Islet of Langerhans (tissue), 1 donor: Measurements from ENCODE around the gene LILRA1.
"Not testable (repeated sequence)": the region's sequence is repeated elsewhere in the genome, so short reads cannot be mapped to it uniquely, and the experiment has no call there.

Experiments
- FAIRE-seq: peaks from one replicate; lab custom pipeline; 2011; peaks lifted over from hg19 to GRCh38; lab: Jason Lieb, UNC

The LILRA1 gene

DNA sequence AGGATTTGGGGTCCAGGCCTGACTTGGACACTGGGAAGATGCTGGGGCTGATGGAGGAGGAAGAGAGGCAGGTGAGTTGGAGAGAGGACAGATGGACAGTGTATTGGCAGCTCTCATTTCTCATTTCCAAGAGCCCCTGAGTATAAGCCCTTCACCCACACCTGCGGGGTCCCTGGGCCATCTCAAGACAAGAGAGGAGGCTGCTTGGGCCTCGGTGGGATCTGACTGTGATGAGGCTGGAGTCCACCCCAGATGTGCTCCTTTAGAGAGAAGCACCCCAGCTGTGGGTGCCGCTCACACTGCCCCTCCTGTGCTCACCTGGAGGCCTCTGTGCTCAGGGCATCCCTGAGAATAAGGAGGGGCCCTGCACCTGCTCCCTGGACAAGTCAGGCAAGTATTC lies 16.1 kb upstream of the LILRA1 start:
- FAIRE-seq: no peak

DNA sequence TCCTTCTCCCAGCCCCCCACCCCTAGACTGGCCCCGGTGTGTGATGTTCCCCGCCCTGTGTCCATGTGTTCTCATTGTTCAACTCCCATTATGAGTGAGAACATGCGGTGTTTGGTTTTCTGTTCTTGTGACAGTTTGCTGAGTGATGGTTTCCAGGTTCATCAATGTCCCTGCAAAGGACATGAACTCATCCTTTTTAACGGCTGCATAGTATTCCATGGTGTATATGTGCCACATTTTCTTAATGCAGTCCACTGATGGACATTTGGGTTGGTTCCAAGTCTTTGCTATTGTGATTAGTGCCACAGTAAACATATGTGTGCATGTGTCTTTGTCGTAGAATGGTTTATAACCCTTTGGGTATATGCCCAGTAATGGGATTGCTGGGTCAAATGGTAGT lies 15.2 kb upstream of the LILRA1 start:
- FAIRE-seq: not testable (repeated sequence)

DNA sequence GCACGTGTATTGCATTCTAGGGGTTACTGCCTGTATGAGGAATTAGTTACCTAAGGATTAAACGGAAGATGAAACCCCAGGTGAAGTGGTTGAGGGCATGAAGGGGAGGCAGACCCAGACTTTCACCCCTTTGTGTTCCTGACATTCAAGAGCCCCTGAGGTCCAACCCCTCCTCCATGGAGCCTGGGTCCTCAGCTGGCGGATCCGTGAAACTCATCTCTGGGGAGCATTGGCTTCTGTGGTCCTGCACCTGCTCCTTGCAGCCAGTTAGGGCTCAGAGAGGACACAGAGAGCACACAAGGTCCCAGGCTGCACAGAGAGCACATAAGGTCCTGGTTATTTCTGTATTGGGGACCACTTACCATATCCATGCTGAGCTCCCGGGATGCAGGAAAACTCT lies 7.0 kb upstream of the LILRA1 start:
- FAIRE-seq: no peak

DNA sequence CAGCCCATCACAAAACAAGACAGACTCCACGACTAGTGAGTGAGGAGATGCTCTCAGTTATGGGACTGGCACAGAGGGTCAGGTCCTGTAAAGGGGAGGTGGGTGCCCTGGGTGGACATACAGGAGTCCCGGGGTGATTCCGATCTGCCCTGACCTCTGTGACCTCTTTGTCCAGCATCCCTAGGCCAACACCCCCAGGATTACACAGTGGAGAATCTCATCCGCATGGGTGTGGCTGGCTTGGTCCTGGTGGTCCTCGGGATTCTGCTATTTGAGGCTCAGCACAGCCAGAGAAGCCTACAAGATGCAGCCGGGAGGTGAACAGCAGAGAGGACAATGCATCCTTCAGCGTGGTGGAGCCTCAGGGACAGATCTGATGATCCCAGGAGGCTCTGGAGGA lies 6.4 kb upstream of the LILRA1 start:
- no peak for FAIRE-seq

DNA sequence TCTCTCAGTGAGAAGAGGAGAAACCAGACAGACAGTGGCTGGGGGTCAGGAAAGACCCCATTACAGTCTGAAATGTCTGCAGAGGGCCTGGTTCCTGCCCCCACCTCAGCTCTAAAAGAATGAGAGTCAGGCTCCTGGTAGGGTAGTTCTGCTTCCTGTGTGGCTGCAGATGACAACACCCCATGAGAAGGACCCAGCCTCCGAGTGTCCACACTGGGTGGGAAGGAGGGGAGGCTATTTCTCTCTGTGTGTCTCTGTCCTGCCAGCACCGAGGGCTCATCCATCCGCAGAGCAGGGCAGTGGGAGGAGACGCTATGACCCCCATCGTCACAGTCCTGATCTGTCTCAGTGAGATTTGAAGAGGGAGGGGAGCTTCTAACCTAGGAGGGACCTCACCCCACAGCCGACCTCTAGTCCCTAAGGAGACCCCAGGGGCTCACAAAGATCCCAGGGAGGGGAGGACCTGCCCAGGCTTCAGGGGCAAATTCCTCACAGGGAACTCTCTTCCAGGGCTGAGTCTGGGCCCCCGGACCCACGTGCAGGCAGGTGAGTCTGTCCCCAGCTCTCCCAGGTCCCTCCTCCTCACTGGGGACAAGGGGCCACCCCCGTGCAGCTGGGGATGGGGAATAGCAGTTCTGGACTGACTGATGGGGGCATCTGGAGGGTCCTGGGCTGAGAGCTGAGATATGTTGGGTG lies 647 bp downstream of the LILRA1 start:
- not testable (repeated sequence) for FAIRE-seq

DNA sequence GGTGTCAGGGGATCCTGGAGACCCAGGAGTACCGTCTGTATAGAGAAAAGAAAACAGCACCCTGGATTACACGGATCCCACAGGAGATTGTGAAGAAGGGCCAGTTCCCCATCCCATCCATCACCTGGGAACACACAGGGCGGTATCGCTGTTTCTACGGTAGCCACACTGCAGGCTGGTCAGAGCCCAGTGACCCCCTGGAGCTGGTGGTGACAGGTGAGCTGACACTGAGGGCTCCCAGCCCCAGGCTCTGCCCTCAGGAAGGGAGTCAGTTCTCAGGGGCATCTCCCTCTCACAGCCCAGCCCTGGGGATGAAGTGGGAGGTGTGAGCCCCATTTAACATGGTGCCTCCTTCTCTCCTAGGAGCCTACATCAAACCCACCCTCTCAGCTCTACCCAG lies 1.3 kb downstream of the LILRA1 start:
- no peak for FAIRE-seq

DNA sequence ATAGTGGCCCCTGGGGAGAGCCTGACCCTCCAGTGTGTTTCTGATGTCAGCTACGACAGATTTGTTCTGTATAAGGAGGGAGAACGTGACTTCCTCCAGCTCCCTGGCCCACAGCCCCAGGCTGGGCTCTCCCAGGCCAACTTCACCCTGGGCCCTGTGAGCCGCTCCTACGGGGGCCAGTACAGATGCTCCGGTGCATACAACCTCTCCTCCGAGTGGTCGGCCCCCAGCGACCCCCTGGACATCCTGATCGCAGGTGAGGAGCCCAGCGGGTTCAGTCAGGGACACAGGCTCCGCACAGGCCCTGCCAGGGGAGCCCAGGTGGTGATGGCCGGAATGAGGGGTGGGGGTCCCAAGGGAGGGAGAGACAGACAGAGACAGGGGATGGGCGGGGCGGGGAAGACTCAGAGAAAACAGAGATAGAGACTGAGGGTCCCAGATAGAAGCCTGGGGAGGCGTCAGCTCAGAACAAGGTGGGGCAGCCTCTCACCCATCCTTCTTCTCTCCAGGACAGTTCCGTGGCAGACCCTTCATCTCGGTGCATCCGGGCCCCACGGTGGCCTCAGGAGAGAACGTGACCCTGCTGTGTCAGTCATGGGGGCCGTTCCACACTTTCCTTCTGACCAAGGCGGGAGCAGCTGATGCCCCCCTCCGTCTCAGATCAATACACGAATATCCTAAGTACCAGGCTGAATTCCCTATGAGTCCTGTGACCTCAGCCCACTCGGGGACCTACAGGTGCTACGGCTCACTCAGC lies 2.4 kb downstream of the LILRA1 start:
- FAIRE-seq: not testable (repeated sequence)

DNA sequence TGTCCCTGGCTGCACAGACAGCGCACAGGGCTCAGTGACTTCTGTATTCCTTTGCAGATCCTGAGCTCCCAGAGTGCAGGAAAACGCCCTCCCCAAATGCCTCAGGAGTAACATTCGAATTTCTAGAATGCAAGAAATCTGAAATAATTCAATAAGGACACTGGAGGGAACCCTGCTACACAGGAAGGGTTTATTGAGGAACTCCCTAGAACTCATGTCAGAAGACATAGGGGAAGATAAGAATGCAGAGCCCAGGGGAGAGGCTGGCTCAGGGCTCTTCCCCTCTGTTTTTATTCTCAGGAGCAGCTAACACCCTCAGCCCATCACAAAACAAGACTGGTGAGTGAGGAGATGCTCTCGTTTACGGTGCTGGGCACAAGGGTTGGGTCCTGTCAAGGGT lies 6.8 kb downstream of the LILRA1 start:
- no peak for FAIRE-seq

DNA sequence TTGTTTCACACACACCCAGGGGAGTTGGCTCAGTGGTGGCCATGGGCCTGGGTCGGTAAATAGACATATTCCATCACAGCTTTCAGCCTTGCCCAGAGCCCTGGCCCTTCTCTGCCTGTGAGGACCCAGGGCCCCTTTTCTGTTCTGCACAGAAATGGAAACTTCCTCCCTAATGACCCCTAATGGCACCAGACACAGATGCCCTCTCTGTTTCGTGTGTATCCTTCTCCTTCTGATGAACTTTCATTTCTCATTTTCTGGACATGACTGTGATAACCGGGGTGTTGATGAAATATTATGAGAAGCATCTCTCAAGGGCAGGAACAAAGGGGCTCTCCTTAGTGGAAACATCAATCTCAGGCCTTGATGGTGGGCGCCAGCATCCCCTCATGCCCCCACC lies 12.8 kb downstream of the LILRA1 start:
- no peak for FAIRE-seq

DNA sequence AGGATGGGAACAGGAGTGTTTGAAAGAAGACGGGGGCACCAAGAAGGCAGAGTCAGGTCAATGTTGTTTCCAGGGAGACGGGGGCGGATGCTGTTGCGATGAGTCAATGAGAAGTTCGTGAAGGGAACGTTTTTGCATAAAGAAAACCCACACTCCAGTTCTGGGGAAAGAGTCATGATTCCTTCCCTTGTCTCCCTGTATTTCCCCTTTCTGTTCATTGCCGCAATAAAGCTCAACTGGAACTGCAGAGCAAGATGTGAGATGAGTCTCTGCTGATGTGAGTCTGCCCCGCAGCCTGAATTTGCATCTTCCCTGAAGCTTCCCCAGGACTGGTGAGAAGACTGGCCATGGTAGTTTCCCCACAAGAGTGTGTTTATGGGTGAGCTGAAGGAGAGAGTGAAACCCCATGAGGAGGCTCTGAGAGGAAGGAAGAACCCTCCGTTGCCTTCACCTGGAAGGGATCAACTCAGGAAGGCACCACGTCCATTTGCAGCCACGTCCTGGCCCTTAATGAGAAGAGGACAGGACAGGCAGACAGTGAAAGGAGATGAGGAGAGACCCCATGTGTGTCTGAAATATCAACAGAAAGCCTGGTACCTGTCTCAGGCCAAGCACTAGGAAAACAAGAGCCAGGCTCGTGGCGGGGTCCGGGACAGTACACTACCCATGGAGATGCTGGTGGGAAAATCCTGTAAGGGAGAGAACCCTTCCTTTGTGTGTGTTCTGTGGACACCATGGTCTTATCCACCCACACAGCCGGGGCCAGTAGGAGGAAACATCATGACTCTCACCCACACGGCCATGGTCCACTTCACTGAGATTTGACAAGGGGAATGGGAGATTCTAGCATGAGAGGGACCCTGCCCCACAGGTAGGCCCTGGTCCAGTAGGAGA lies 13.7 kb downstream of the LILRA1 start:
- FAIRE-seq: no peak

DNA sequence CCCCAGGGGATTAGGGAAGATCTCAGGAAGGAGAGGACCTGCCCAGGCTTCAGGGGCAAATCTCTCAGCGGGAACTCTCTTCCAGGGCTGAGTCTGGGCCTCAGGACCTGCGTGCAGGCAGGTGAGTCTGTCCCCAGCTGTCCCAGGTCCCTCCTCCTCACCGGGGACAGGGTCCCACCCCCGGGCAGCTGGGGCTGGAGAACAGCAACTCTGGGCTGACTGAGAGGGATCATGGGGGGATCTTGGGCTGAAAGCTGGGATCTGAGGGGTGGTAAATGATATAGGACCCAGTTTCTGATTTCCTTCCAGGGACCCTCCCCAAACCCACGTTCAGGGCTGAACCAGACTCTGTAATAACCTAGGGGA lies 14.3 kb downstream of the LILRA1 start:
- FAIRE-seq: no peak

DNA sequence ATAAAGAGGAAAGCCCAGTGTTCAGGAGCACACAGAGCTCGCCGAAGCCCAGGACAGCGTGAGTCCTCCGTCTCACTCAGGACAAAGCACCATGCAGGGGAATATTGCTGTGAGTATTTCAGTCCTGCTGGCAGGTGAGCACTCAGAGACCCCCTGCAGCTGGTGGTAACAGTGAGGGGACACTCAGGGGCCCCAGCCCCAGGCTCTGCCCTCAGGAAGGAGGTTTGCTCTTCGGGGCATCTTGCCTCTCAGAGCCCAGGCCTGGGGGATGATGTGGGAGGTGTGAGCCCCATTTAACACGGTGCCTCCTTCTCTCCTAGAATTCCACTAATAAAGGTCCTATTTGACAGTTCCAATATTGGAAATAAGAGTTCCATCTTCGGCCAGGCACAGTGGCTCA lies 14.8 kb downstream of the LILRA1 start:
- FAIRE-seq: no peak

DNA sequence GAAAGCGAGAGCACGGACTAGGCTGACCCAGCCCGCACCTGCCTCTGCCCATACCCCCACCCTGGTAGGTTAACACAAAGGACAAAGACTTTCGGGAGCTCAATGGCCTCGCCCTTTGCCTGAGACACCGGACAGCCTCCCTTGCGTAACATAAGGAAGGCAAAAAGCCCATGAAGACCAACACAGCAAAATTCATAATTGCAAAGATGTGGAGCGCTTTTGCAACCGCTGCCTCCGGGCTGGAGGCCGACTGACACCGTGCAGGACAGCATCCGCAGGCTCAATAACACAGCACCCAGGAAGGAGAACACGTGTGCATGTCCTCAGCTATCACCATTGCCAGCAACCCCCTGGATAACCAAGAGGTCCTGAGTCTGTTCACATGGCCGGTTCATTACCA lies 15.4 kb downstream of the LILRA1 start:
- FAIRE-seq: no peak

DNA sequence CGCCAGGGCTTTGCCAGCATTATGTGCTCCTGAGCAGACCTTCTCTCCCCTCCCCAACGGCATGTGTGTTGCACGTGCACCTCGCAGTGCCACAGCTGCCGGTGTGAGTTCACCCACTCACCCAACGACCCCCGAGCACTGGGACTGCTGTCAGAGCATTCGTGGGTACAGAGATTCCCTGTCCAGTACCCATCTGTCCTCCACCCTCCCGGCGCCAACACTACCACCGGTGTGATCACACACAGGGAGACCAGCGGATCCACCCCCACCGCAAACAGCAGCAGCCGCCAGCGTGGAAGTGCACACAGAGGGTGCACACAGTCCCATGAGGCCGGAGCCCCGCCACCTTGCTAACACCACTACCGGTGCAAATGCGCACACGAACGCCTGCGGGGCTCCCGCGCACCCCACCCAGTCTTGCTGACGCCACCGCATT lies 15.9 kb downstream of the LILRA1 start:
- no peak for FAIRE-seq

DNA sequence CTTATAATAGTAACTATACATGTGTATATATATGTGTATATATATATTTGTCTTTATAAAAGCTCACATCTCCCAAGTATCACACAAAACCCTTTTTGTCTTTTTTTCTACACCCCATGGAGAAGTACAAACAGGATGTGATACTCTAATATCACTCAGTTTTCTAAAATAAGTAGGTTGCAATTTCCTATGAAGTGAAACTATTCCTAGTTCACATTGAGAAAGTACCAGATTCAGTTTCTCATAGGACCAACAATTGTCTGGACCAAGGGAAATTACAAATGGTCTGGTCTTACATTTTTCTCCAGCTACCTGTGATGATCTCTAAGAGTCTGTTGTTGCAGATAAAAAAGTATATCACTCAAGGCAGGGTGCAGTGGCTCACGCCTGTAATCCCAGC lies 19.0 kb downstream of the LILRA1 start:
- FAIRE-seq: no peak

DNA sequence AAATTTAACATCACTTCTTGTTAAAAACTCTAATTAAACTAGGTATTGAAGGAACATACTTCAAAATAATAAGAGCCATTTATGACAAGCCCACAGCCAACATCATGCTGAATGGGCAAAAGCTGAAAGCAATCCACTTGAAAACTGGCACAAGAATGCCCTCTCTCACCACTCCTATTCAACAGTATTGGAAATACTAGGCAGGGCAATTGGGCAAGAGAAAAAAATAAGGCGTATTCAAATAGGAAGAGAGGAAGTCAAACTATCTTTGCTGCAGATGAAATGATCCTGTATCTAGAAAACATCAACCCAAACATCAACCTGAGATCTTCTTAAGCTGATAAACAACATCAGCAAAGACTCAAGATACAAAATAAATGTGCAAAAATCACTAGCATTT lies 21.3 kb downstream of the LILRA1 start:
- no peak for FAIRE-seq

DNA sequence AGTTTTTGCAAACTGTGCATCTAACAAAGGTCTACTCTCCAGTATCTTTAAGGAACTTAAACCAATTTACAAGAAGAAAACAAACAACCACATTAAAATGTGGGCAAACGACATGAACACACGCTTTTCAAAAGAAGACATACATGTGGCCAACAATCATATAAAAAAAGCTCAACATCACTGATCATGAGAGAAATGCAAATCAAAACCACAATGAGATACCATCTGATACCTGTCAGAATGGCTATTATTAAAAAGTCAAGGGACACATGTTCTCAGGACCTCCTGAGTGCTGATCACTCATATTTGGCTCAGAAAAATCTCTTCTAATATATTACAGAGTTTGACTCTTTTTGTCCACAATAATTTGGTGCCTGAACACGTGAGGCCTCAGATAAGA lies 22.6 kb downstream of the LILRA1 start:
- no peak for FAIRE-seq

DNA sequence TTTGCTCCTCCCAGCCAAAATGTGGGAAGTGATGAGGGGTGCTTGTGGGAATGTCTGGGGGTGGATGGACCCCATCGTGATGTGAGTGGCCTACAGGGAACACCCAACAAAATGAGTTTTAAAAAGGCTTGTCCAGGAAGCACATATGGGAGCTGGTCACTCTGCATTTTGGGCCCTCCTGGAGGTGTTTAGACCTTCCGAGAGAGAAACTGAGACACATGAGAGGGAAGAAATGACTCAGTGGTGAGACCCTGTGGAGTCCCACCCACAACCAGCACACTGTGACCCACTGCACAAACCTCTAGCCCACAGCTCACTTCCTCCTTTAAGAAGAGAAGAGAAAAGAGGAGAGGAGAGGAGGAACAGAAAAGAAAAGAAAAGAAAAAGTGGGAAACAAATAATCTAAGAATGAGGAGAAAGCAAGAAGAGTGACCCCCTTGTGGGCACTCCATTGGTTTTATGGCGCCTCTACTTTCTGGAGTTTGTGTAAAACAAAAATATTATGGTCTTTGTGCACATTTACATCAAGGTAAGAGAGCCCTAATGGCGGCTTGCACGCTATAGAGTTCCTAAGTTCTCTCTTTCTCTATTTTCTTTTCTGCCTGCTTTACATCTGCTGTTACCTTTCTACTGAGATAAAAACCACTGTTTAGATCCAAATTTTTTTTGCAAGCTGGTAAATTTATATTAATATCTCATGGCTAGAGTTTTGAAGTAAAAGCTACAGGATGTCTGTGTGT lies 23.6 kb downstream of the LILRA1 start:
- FAIRE-seq: no peak

DNA sequence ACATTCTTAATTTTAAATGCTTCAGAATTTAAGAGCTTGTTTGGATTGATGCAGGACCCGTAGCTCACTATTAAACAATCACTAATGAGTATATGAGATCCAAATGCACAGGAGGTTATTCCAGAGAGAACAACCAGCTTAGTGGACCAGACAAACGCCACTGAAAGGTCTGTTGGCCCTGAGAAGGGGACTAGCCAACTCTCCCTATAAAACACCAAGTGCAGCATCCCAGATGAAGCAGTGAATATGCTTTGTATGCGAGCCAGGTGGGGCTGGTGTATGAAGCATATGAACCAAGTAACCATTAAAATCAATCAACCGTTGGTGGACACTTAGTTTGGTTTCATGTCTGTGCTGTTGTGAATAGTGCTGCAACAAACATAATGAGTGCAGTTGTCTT lies 27.0 kb downstream of the LILRA1 start:
- no peak for FAIRE-seq

DNA sequence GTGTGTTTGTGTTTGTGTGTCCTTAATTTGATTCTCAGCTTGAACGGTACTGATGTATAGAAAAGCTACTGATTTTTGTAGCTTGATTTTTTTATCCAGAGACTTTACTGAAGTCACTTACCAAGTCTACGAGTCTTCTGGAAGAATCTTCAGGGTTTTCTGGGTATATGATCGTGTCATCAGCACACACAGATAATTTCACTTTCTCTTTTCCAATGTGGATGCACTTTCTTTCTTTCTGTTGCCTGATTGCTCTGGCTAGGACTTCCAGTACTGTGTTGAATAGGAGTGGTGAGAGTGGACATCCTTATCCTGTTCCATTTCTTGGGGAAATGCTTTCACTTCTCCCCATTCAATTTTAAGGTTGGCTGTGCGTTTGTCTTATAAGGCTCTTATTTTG lies 29.0 kb downstream of the LILRA1 start:
- no peak for FAIRE-seq

DNA sequence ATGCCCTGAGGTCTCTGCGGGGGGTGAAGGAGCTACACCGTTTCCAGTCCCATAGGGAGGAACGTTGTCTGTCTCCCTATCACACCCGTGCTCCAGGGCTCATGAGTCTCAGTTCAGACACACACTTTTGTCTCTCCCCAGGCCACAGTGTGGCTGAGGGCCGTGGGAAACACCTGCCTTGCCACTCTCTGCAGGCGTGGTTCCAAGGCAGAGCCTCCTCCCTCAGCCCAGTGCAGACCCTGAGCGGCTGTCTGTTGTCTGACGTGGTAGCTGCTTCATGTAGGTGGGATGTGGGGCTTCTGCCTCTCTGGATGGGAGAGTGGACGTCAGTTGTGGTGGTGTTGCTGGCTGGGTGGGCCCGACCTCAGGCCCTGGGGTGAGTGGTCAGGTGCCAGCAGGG lies 30.8 kb downstream of the LILRA1 start:
- not testable (repeated sequence) for FAIRE-seq
